HCT116 (cell line): ENCODE data around the gene GLDC. TPM values are rescaled to one million over a fixed set of nuclear protein-coding genes. Genes with fewer than 3 reads are reported as not detected.

Experiments used
- ATAC-seq: fragments of 200-7000 bp; cut with Tn5 transposase; 2 replicates; pipeline ENCODE4 v1.9.1; 2020; ENCODE audit warnings: mild to moderate bottlenecking, moderate library complexity
- BruUV-seq: library from RNA; stranded (reverse); fragments of 400-500 nt; replicated peaks from 2 replicates; lab custom pipeline; 2021; lab: Mats Ljungman, UMichigan
- CTCF ChIA-PET: fragments of 300-600 bp; sonication (Branson Sonifier 250); formaldehyde crosslinking; loops from one replicate; lab custom pipeline; 2021; ENCODE audit warnings: antibody characterized with exemption; lab: Charles Lee
- POLR2A ChIA-PET: fragments of 300-600, 350-600 bp; sonication (Branson Sonifier 250); formaldehyde crosslinking; loops from one replicate; lab custom pipeline; 2021; ENCODE audit warnings: antibody characterized with exemption; lab: Charles Lee
- RAD21 ChIA-PET, 2 experiments: fragments of 300-600 bp; sonication (Branson Sonifier 250); formaldehyde crosslinking; loops; one replicate each; lab custom pipeline; 2023; ENCODE audit warnings: low total read pairs in 2 of 2; ENCODE audit not compliant: uncharacterized antibody in 2 of 2, unreplicated experiment in 2 of 2, low non-redundant PET in 1 of 2; lab: Charles Lee
- DNase-seq: peaks from one replicate; pipeline ENCODE4 v3.0.0-alpha.2; 2010; ENCODE audit warnings: low read depth, low spot score
- H2AFZ ChIP-seq: fragments of 200-600 bp; shearing (Covaris generic), sonication (generic); 2 replicates; pipeline ENCODE4 v1.6.1; 2017; ENCODE audit warnings: low read depth, mixed run types, mixed read lengths, antibody characterized with exemption, low read length; ENCODE audit not compliant: poor library complexity, severe bottlenecking
- H3K27ac ChIP-seq: 2 replicates; pipeline ENCODE4 v1.5.1; 2012; ENCODE audit warnings: low read depth, low read length
- H3K27me3 ChIP-seq: fragments of 200-600 bp; sonication (generic); 2 replicates; pipeline ENCODE4 v1.6.1; 2016; ENCODE audit warnings: mixed run types, low read length, mixed read lengths; ENCODE audit not compliant: insufficient read depth
- H3K36me3 ChIP-seq, 2 experiments: fragments of 200-500 bp in 1 of 2; fragments of 200-600 bp in 1 of 2; sonication (Bioruptor generic) in 1 of 2; sonication (generic) in 1 of 2; 2 replicates each; pipeline versions ENCODE4 v1.5.1 to v1.6.1; 2014 to 2016; ENCODE audit warnings: low read length in 2 of 2, inconsistent platforms in 1 of 2, mixed read lengths in 1 of 2, mixed run types in 1 of 2; ENCODE audit not compliant: insufficient read depth in 2 of 2, control insufficient read depth in 1 of 2
- H3K4me1 ChIP-seq, 2 experiments: fragments of 200-600 bp in 1 of 2; sonication (generic) in 1 of 2; 2 replicates each; pipeline versions ENCODE4 v1.5.1 to v1.6.1; 2012 to 2017; ENCODE audit warnings: low read length in 2 of 2, inconsistent platforms in 1 of 2, mild to moderate bottlenecking in 1 of 2, mixed read lengths in 1 of 2, mixed run types in 1 of 2, moderate library complexity in 1 of 2; ENCODE audit not compliant: insufficient read depth in 2 of 2, control insufficient read depth in 1 of 2
- H3K4me2 ChIP-seq: fragments of 200-600 bp; sonication (generic); 2 replicates; pipeline ENCODE4 v1.6.1; 2017; ENCODE audit warnings: mixed run types, low read length, mixed read lengths
- H3K4me3 ChIP-seq, 2 experiments: fragments of 200-600 bp in 1 of 2; sonication (generic) in 1 of 2; replicated peaks in 1 of 2; 2 replicates each; pipeline ENCODE4 v1.5.1; 2011 to 2016; ENCODE audit warnings: low read length in 2 of 2, control low read depth in 1 of 2, low read depth in 1 of 2, mild to moderate bottlenecking in 1 of 2, mixed read lengths in 1 of 2, mixed run types in 1 of 2
- H3K79me2 ChIP-seq: fragments of 200-600 bp; sonication (generic); 2 replicates; pipeline ENCODE4 v1.6.1; 2017; ENCODE audit warnings: mild to moderate bottlenecking, mixed run types, low read length, moderate library complexity, mixed read lengths; ENCODE audit not compliant: insufficient read depth
- H3K9ac ChIP-seq: fragments of 200-600 bp; sonication (generic); 2 replicates; pipeline ENCODE4 v1.6.1; 2016; ENCODE audit warnings: low read length, mixed read lengths
- H3K9me2 ChIP-seq: fragments of 200-600 bp; sonication (generic), shearing (Covaris generic); 2 replicates; pipeline ENCODE4 v1.6.1; 2017; ENCODE audit warnings: mixed run types, mild to moderate bottlenecking, moderate library complexity; ENCODE audit not compliant: insufficient read depth
- H3K9me3 ChIP-seq, 2 experiments: fragments of 200-500 bp in 1 of 2; fragments of 200-600 bp in 1 of 2; sonication (Bioruptor generic) in 1 of 2; sonication (generic) in 1 of 2; 2 replicates each; pipeline ENCODE4 v1.6.1; 2014 to 2017; ENCODE audit warnings: low read length in 2 of 2, mixed read lengths in 2 of 2, inconsistent platforms in 1 of 2, low read depth in 1 of 2, mild to moderate bottlenecking in 1 of 2, mixed run types in 1 of 2, moderate library complexity in 1 of 2; ENCODE audit not compliant: control insufficient read depth in 1 of 2, insufficient read depth in 1 of 2
- H4K20me1 ChIP-seq: fragments of 200-600 bp; sonication (generic), shearing (Covaris generic); 2 replicates; pipeline ENCODE4 v1.6.1; 2017; ENCODE audit warnings: mixed run types, mild to moderate bottlenecking, moderate library complexity; ENCODE audit not compliant: insufficient read depth
- CBX3 ChIP-seq: IDR thresholded peaks from 2 replicates; pipeline ENCODE4 v1.6.1; 2012; ENCODE audit warnings: low read depth
- EGR1 ChIP-seq: IDR thresholded peaks from 2 replicates; pipeline ENCODE4 v1.6.1; 2012; ENCODE audit warnings: low read depth
- ELF1 ChIP-seq: IDR thresholded peaks from 2 replicates; pipeline ENCODE4 v1.6.1; 2012; ENCODE audit warnings: low read depth, borderline replicate concordance
- FOSL1 ChIP-seq: IDR thresholded peaks from 2 replicates; pipeline ENCODE4 v1.6.1; 2012; ENCODE audit warnings: low read depth
- POLR2A ChIP-seq: IDR thresholded peaks from 2 replicates; pipeline ENCODE4 v1.7.0; 2011; ENCODE audit warnings: borderline replicate concordance; ENCODE audit not compliant: insufficient read depth, insufficient read length; ENCODE audit errors: extremely low read depth
- POLR2AphosphoS5 ChIP-seq: IDR thresholded peaks from 2 replicates; pipeline ENCODE4 v1.6.1; 2011; ENCODE audit warnings: mild to moderate bottlenecking, low read depth, low read length, moderate library complexity
- RAD21 ChIP-seq: IDR thresholded peaks from 2 replicates; pipeline ENCODE4 v1.6.1; 2012; ENCODE audit warnings: low read depth, mild to moderate bottlenecking
- SIN3A ChIP-seq: IDR thresholded peaks from 2 replicates; pipeline ENCODE4 v1.6.1; 2012; ENCODE audit warnings: low read depth
- SRF ChIP-seq: IDR thresholded peaks from 2 replicates; pipeline ENCODE4 v1.6.1; 2012; ENCODE audit warnings: low read depth
- TCF7L2 ChIP-seq: IDR thresholded peaks from 2 replicates; pipeline ENCODE4 v1.7.0; 2011; ENCODE audit warnings: borderline replicate concordance, inconsistent platforms; ENCODE audit not compliant: insufficient read depth, insufficient read length; ENCODE audit errors: extremely low read depth
- ZFX ChIP-seq: fragments of 450-650 bp; IDR thresholded peaks from 2 replicates; pipeline ENCODE4 v1.6.1; 2017
- ZNF274 ChIP-seq: fragments of 200-500 bp; sonication (Bioruptor generic); IDR thresholded peaks from 2 replicates; pipeline ENCODE4 v1.6.1; 2014; ENCODE audit warnings: mild to moderate bottlenecking, low read depth, low read length, inconsistent platforms
- intact Hi-C: fragments of 100-400 bp; cut with micrococcal nuclease; formaldehyde crosslinking; loops from 2 replicates; pipeline ENCODE4 v1.10.0; 2022
- total RNA-seq: library from RNA; stranded (reverse); gene quantifications from one replicate; pipeline ENCODE4 v1.2.1, GENCODE V29; 2021; ENCODE audit not compliant: unreplicated experiment
- TF ChIP-seq, protein P1 (sequence below), 3 experiments: fragments of 200-600 bp in 1 of 3; sonication (generic) in 1 of 3; IDR thresholded peaks in 2 of 3; conservative IDR thresholded peaks in 1 of 3; 2 replicates each; pipeline ENCODE4 v1.5.1; 2012 to 2017; ENCODE audit warnings: low read depth in 2 of 3, low read length in 2 of 3, antibody characterized with exemption in 1 of 3, borderline replicate concordance in 1 of 3, control low read depth in 1 of 3, mild to moderate bottlenecking in 1 of 3, mixed read lengths in 1 of 3, mixed run types in 1 of 3, moderate library complexity in 1 of 3; ENCODE audit not compliant: insufficient read depth in 1 of 3
- TF ChIP-seq, protein P2 (sequence below): IDR thresholded peaks from 2 replicates; pipeline ENCODE4 v1.6.1; 2012
- TF ChIP-seq, protein P3 (sequence below): IDR thresholded peaks from 2 replicates; pipeline ENCODE4 v1.6.1; 2011; ENCODE audit warnings: mild to moderate bottlenecking, low read length, moderate library complexity; ENCODE audit not compliant: insufficient replicate concordance; ENCODE audit errors: extremely low read depth

The GLDC gene
- total RNA-seq, 1 experiment from 2014 or later: 4.9 TPM

DNA sequence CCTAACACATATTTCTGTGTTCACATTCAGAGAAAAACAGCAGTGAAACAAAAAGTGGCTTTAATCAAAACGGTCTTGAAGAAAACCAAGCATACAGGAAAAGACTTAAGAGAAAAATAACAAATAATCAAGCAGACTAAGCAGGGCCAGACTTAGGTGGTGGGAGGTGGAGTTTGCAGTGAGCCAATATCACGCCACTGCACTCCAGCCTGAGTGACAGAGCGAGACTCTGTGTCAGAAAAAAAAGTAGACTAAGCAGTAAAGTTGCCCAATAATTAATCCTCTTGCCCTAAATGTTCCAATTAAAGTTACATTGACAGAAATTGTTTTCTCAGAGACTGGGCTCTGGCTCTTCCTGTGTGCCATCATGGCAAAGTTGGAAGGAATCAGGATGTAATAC is 26.6 kb upstream of the GLDC start:
- Histone ChIP-seq H3K9me2 (no peaks in the 10 kb centered on the region), H4K20me1 (no peaks in the 10 kb centered on the region), H3K27ac (no peak overlapping the region), H2AFZ (no peak overlapping the region), H3K9me3 (no peaks in the 10 kb centered on the region), H3K79me2 (no peaks in the 10 kb centered on the region), H3K27me3 (no peaks in the 10 kb centered on the region), H3K4me1 (no peaks in the 10 kb centered on the region), H3K36me3 (no peaks in the 10 kb centered on the region; a peak in 1 of 4 replicates), H3K9ac (no peak overlapping the region), H3K4me3 (no peak overlapping the region), H3K4me2 (no peak overlapping the region)
- ChIA-PET POLR2A (no interaction called here), RAD21 (no interaction called here), CTCF (no interaction called here)
- no peak for DNase-seq
- TF ChIP-seq SIN3A (no peak), CBX3 (no peak), ZNF274 (no peak), EGR1 (no peak), SRF (no peak), POLR2AphosphoS5 (no peak), POLR2A (no peak), RAD21 (no peak), FOSL1 (no peak), ZFX (no peak), TCF7L2 (no peak), ELF1 (no peak)
- TF ChIP-seq, protein P1, sequence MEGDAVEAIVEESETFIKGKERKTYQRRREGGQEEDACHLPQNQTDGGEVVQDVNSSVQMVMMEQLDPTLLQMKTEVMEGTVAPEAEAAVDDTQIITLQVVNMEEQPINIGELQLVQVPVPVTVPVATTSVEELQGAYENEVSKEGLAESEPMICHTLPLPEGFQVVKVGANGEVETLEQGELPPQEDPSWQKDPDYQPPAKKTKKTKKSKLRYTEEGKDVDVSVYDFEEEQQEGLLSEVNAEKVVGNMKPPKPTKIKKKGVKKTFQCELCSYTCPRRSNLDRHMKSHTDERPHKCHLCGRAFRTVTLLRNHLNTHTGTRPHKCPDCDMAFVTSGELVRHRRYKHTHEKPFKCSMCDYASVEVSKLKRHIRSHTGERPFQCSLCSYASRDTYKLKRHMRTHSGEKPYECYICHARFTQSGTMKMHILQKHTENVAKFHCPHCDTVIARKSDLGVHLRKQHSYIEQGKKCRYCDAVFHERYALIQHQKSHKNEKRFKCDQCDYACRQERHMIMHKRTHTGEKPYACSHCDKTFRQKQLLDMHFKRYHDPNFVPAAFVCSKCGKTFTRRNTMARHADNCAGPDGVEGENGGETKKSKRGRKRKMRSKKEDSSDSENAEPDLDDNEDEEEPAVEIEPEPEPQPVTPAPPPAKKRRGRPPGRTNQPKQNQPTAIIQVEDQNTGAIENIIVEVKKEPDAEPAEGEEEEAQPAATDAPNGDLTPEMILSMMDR (IDR thresholded peaks at IDR 0.05 in 2 of 3, conservative IDR thresholded peaks at IDR 0.05 in 1 of 3; ENCODE audit: borderline replicate concordance in 1 of 3, insufficient read depth in 1 of 3, low read depth in 2 of 3, low read length in 2 of 3): no peak
- TF ChIP-seq, protein P2, sequence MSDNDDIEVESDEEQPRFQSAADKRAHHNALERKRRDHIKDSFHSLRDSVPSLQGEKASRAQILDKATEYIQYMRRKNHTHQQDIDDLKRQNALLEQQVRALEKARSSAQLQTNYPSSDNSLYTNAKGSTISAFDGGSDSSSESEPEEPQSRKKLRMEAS: no peak
- TF ChIP-seq, protein P3, sequence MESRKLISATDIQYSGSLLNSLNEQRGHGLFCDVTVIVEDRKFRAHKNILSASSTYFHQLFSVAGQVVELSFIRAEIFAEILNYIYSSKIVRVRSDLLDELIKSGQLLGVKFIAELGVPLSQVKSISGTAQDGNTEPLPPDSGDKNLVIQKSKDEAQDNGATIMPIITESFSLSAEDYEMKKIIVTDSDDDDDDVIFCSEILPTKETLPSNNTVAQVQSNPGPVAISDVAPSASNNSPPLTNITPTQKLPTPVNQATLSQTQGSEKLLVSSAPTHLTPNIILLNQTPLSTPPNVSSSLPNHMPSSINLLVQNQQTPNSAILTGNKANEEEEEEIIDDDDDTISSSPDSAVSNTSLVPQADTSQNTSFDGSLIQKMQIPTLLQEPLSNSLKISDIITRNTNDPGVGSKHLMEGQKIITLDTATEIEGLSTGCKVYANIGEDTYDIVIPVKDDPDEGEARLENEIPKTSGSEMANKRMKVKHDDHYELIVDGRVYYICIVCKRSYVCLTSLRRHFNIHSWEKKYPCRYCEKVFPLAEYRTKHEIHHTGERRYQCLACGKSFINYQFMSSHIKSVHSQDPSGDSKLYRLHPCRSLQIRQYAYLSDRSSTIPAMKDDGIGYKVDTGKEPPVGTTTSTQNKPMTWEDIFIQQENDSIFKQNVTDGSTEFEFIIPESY: no peak
- ATAC-seq: no peak
- BruUV-seq: no TSS peak
- intact Hi-C loops: loop anchor here (10.0 kb wide), 1 partner anchor 617 kb away; no protein-coding TSS in a partner anchor
